ENCODE results near the gene HAPLN1. TPM values are rescaled to one million over a fixed set of nuclear protein-coding genes. Genes with fewer than 3 reads are reported as not detected.

HAPLN1 gene
- total and polyA plus RNA-seq, 2 of the 8 experiments (the other 6 are each of a cell fraction or from before 2014, with no cell fraction given), result 0.56 to 2.1 TPM

GRCh38 chr5:83709973-83710372 is 10.7 kb downstream of the HAPLN1 start:
- Histone ChIP-seq H3K27me3 (replicated peaks in 1 of 4; ENCODE audit: control insufficient read depth in 3 of 4, extremely low read depth in 1 of 4, insufficient read depth in 3 of 4, low read length in 3 of 4) (no peaks in the 10 kb centered on the region), H2AK5ac (ENCODE audit: low read depth, low read length) (no peak overlapping the region), H3K36me3 (ENCODE audit: control insufficient read depth in 2 of 4, insufficient read depth in 4 of 4, low read length in 3 of 4) (no peaks in the 10 kb centered on the region), H4K91ac (replicated peaks; ENCODE audit: insufficient read length, low read length) (no peak overlapping the region), H2BK20ac (ENCODE audit: low read length) (no peak overlapping the region), H3K4me1 (replicated peaks in 1 of 4; ENCODE audit: control insufficient read depth in 3 of 4, insufficient read depth in 4 of 4, low read length in 3 of 4) (peaks cover 0 to 2% (median under 1%) of the 10 kb centered on the region in 4 experiments; a peak in 1 of 7 replicates), H4K5ac (ENCODE audit: insufficient read length, low read depth, low read length) (no peak overlapping the region), H3K18ac (ENCODE audit: extremely low read depth, low read length) (no peak overlapping the region), H2BK12ac (ENCODE audit: low read depth, low read length) (no peak overlapping the region), H3K4ac (replicated peaks; ENCODE audit: insufficient read length, low read depth, low read length) (no peak overlapping the region), H3K27ac (ENCODE audit: low read depth, low read length) (no peak overlapping the region), H3K4me2 (ENCODE audit: insufficient read depth in 1 of 2, low read depth in 2 of 2, low read length in 2 of 2) (no peak overlapping the region), H3K9me3 (ENCODE audit: insufficient read depth in 2 of 2, low read depth in 1 of 2, low read length in 1 of 2) (no peaks in the 10 kb centered on the region), H2BK120ac (replicated peaks; ENCODE audit: low read depth, low read length) (no peak overlapping the region), H3K23me2 (ENCODE audit: low read depth, low read length) (no peaks in the 10 kb centered on the region), H3K79me1 (ENCODE audit: low read depth, low read length) (no peaks in the 10 kb centered on the region), H2BK15ac (ENCODE audit: low read length) (no peak overlapping the region), H4K8ac (ENCODE audit: extremely low read depth, insufficient read depth, low read length) (no peak overlapping the region), H3K56ac (replicated peaks; ENCODE audit: insufficient read length, low read depth, low read length) (no peak overlapping the region), H3K79me2 (ENCODE audit: control insufficient read depth in 1 of 2, insufficient read depth in 2 of 2, low read length in 2 of 2) (no peaks in the 10 kb centered on the region), H2BK5ac (ENCODE audit: low read depth, low read length) (no peak overlapping the region), H3K23ac (ENCODE audit: insufficient read length) (no peak overlapping the region), H3K9ac (replicated peaks in 1 of 4; ENCODE audit: extremely low read depth in 1 of 4, low read depth in 3 of 4, low read length in 3 of 4) (no peak overlapping the region), H4K20me1 (replicated peaks in 1 of 2; ENCODE audit: control insufficient read depth in 1 of 2, insufficient read depth in 2 of 2, low read length in 2 of 2) (no peaks in the 10 kb centered on the region), H3K14ac (ENCODE audit: insufficient read length) (no peak overlapping the region), H2AFZ (ENCODE audit: low read length) (no peak overlapping the region), H3K4me3 (ENCODE audit: extremely low read depth in 1 of 4, insufficient read depth in 2 of 4, low read depth in 3 of 4, low read length in 4 of 4) (no peak overlapping the region)
- no peak for FAIRE-seq
- TF ChIP-seq ZNF274 (IDR thresholded peaks at IDR 0.05; ENCODE audit: borderline replicate concordance, extremely low read depth, low read length) (no peak), CEBPB (IDR thresholded peaks at IDR 0.05; ENCODE audit: low read depth, low read length) (no peak), TCF12 (IDR thresholded peaks at IDR 0.05; ENCODE audit: low read depth, low read length) (no peak), SP4 (IDR thresholded peaks at IDR 0.05; ENCODE audit: low read length) (no peak), CHD2 (IDR thresholded peaks at IDR 0.05; ENCODE audit: low read length) (no peak), RBBP5 (IDR thresholded peaks at IDR 0.05; ENCODE audit: borderline replicate concordance, low read depth, low read length) (no peak), SP1 (IDR thresholded peaks at IDR 0.05; ENCODE audit: low read depth, low read length) (no peak), HDAC2 (IDR thresholded peaks at IDR 0.05; ENCODE audit: borderline replicate concordance in 1 of 2, low read depth in 2 of 2, low read length in 2 of 2) (no peak), PHF8 (conservative IDR thresholded peaks at IDR 0.05; ENCODE audit: low read depth, low read length) (no peak), RXRA (IDR thresholded peaks at IDR 0.05; ENCODE audit: insufficient read depth, low read depth, low read length) (no peak), ASH2L (IDR thresholded peaks at IDR 0.05; ENCODE audit: low read length) (no peak), SP2 (IDR thresholded peaks at IDR 0.05; ENCODE audit: low read length) (no peak), SIRT6 (IDR thresholded peaks at IDR 0.05; ENCODE audit: low read length) (no peak)
- ChIA-PET POLR2A (ENCODE audit: partially characterized antibody) (no interaction called here), CTCF (ENCODE audit: partially characterized antibody) (interaction anchor here (0.6 to 5.2 kb wide), 6 partner anchors 11 to 1633 kb away, joined by 3 to 20 read pairs (median 4); no protein-coding TSS in a partner anchor)
- 87% methylated on average over 4 of the region's 4 CpGs; no CpG with 5 or more reads in 1 of the 2 experiments for WGBS, 2 experiments (ENCODE audit: extremely low coverage in 1 of 2, insufficient coverage in 1 of 2, insufficient read length in 1 of 2, insufficient replicate concordance in 2 of 2, low coverage in 1 of 2, low lambda C conversion rate in 2 of 2, missing lambda C conversion rate in 1 of 2)
- DNase-seq (ENCODE audit: low read depth in 1 of 2, low spot score in 2 of 2), result no peak
